Keratinocyte (primary cell): ENCODE measurements around the gene ZNF136. TPM values are rescaled to one million over a fixed set of nuclear protein-coding genes. Genes with fewer than 3 reads are reported as not detected.

Experiments used
- DNase-seq: peaks from one replicate; pipeline ENCODE4 v3.0.0-alpha.2; 2011; ENCODE audit warnings: low read depth, missing footprints, low spot score
- FAIRE-seq: peaks from 2 replicates; lab custom pipeline; 2011; peaks lifted over from hg19 to GRCh38; lab: Jason Lieb, UNC
- H2AFZ ChIP-seq: 2 replicates; pipeline ENCODE4 v1.6.0; 2012; ENCODE audit warnings: low read length, control low read depth, inconsistent platforms; ENCODE audit not compliant: control insufficient read depth
- H3K27ac ChIP-seq: 2 replicates; pipeline ENCODE4 v1.5.1; 2011; ENCODE audit warnings: low read length; ENCODE audit not compliant: control insufficient read depth, insufficient read depth
- H3K27me3 ChIP-seq: 3 replicates; pipeline ENCODE4 v1.6.0; 2011; ENCODE audit warnings: low read length; ENCODE audit not compliant: control insufficient read depth, insufficient read depth; ENCODE audit errors: extremely low read depth
- H3K36me3 ChIP-seq, 2 experiments: 2 replicates in 1 of 2; 3 replicates in 1 of 2; pipeline ENCODE4 v1.5.1; 2011; ENCODE audit warnings: low read length in 2 of 2, mild to moderate bottlenecking in 1 of 2; ENCODE audit not compliant: control insufficient read depth in 2 of 2, insufficient read depth in 2 of 2; ENCODE audit errors: extremely low read depth in 1 of 2
- H3K4me1 ChIP-seq: 3 replicates; pipeline ENCODE4 v1.5.1; 2011; ENCODE audit warnings: low read length; ENCODE audit not compliant: control insufficient read depth, insufficient read depth; ENCODE audit errors: extremely low read depth
- H3K4me2 ChIP-seq: 3 replicates; pipeline ENCODE4 v1.6.0; 2011; ENCODE audit warnings: low read depth, low read length; ENCODE audit not compliant: control insufficient read depth, insufficient read depth; ENCODE audit errors: extremely low read depth
- H3K4me3 ChIP-seq, 3 experiments: fragments of 200-600 bp in 1 of 3; sonication (generic) in 1 of 3; 2 replicates in 2 of 3; 3 replicates in 1 of 3; pipeline ENCODE4 v1.5.1; 2011 to 2016; ENCODE audit warnings: low read length in 3 of 3, mild to moderate bottlenecking in 3 of 3, control low read depth in 2 of 3, inconsistent platforms in 1 of 3, low read depth in 1 of 3, mixed read lengths in 1 of 3, mixed run types in 1 of 3, moderate library complexity in 1 of 3; ENCODE audit not compliant: control insufficient read depth in 2 of 3, insufficient read depth in 2 of 3; ENCODE audit errors: extremely low read depth in 1 of 3
- H3K79me2 ChIP-seq: 2 replicates; pipeline ENCODE4 v1.6.0; 2012; ENCODE audit warnings: low read length; ENCODE audit not compliant: control insufficient read depth, insufficient read depth
- H3K9ac ChIP-seq: 3 replicates; pipeline ENCODE4 v1.6.0; 2011; ENCODE audit warnings: low read length; ENCODE audit not compliant: control insufficient read depth, insufficient read depth; ENCODE audit errors: extremely low read depth
- H3K9me1 ChIP-seq: 3 replicates; pipeline ENCODE4 v1.6.0; 2011; ENCODE audit warnings: low read length; ENCODE audit not compliant: control insufficient read depth, insufficient read depth; ENCODE audit errors: extremely low read depth
- H3K9me3 ChIP-seq: 2 replicates; pipeline ENCODE4 v1.5.1; 2012; ENCODE audit warnings: low read depth, low read length; ENCODE audit not compliant: control insufficient read depth
- H4K20me1 ChIP-seq: 3 replicates; pipeline ENCODE4 v1.6.0; 2011; ENCODE audit warnings: low read length; ENCODE audit not compliant: control insufficient read depth, insufficient read depth; ENCODE audit errors: extremely low read depth
- EZH2 ChIP-seq: IDR thresholded peaks from one replicate; pipeline ENCODE4 v1.6.1; 2012; ENCODE audit warnings: inconsistent platforms, mild to moderate bottlenecking, low read length, moderate library complexity
- dilution Hi-C: fragments of 300-500 bp; cut with MboI; formaldehyde crosslinking; loops from one replicate; pipeline ENCODE4 v1.7.0; 2020; ENCODE audit warnings: low sequenced_read_pairs; ENCODE audit not compliant: extremely low pct_ligation_motif_present
- polyA plus RNA-seq, 5 experiments: library from polyadenylated mRNA; depleted of rRNA in 3 of 5; stranded (reverse) in 3 of 5; stranded (forward) in 1 of 5; unstranded in 1 of 5; fragments of >200 nt; gene quantifications; 1 replicate in 1 of 5; 2 replicates in 3 of 5; 3 replicates in 1 of 5; pipeline versions ENCODE4 v1.2.1 to v1.2.3, GENCODE V29; 2011 to 2012; ENCODE audit warnings: missing spikeins in 2 of 5, low read depth in 1 of 5, low replicate concordance in 1 of 5
- TF ChIP-seq, protein P1 (sequence below), 3 experiments: IDR thresholded peaks in 1 of 3; conservative IDR thresholded peaks in 1 of 3; optimal IDR thresholded peaks in 1 of 3; 2 replicates in 2 of 3; 3 replicates in 1 of 3; pipeline versions ENCODE3 to v1.5.1; 2011; ENCODE audit warnings: low read length in 3 of 3, mild to moderate bottlenecking in 3 of 3, moderate library complexity in 2 of 3, control low read depth in 1 of 3, inconsistent platforms in 1 of 3; ENCODE audit not compliant: insufficient read depth in 2 of 3; ENCODE audit errors: extremely low read depth in 1 of 3

ZNF136 gene
- polyA plus RNA-seq, 1 donor (not counting 4 experiments of a cell fraction or from before 2014, with no cell fraction given), result 2.9 TPM

DNA sequence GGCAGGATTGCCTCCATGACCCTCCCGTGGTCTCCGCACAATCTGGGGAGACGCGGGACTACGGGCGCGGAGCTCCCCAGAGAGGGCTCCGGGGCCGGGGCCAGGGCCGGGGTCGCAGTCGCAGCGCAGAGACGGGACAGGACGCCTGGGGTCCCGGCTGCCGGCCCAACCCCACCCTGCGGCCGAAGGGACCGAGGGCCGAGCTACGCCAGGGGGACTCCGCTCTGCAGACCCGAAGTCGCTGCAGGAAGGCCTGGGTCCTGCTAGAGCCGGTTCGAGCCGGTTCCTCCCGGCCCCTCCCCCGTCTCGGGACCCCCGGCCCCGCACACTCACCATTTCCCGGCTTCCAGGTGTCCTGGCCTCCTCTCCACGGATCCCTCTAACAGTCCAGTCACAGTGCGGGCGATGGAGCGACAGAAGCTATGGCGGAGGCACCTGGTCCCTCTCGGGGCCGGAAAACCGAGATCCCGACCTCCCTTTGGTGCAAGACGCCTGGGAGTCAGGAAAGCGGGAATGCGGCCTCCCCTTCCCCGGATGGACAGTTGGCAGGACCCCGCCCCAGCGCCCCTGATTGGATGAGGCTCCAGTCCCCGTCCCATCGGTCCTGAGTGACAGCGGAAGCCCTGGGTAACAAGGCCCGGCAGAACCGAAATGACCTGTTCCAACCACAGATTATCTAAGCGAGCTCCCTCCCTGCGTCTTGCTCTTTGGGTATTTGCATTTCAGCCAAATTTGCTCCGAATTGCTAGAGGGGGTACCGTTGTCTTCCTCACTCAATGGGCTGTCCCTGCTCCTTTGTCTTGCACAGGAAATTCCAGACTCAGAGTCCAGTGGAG is 6.5 kb upstream of the ZNF136 start, which contains the start of gene ZNF625:
Gene ZNF625 (minus strand): TSS at position 512 of the 836 bp plus-strand sequence. CDS start 176 bp downstream, at position 336.
- peak within 1 kb of the TSS; percentile 75 for H3K9ac ChIP-seq
- peaks cover 0 to 3% of the 10 kb centered on the region in 2 experiments for H3K36me3 ChIP-seq
- H3K79me2 ChIP-seq, result peaks cover 11% of the 10 kb centered on the region
- peak; percentile 44 for DNase-seq
- H3K27ac ChIP-seq, result peak within 1 kb of the TSS; percentile 52
- peak within 1 kb of the TSS; percentile 94 for H2AFZ ChIP-seq
- H3K27me3 ChIP-seq, result no peaks in the 10 kb centered on the region
- dilution Hi-C loops, result no loop called here
- H3K9me3 ChIP-seq, result no peaks in the 10 kb centered on the region
- H3K4me2 ChIP-seq, result peak within 1 kb of the TSS; percentile 80
- no peaks in the 10 kb centered on the region for H3K9me1 ChIP-seq
- no peak for TF ChIP-seq EZH2
- TF ChIP-seq, protein P1, sequence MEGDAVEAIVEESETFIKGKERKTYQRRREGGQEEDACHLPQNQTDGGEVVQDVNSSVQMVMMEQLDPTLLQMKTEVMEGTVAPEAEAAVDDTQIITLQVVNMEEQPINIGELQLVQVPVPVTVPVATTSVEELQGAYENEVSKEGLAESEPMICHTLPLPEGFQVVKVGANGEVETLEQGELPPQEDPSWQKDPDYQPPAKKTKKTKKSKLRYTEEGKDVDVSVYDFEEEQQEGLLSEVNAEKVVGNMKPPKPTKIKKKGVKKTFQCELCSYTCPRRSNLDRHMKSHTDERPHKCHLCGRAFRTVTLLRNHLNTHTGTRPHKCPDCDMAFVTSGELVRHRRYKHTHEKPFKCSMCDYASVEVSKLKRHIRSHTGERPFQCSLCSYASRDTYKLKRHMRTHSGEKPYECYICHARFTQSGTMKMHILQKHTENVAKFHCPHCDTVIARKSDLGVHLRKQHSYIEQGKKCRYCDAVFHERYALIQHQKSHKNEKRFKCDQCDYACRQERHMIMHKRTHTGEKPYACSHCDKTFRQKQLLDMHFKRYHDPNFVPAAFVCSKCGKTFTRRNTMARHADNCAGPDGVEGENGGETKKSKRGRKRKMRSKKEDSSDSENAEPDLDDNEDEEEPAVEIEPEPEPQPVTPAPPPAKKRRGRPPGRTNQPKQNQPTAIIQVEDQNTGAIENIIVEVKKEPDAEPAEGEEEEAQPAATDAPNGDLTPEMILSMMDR (optimal IDR thresholded peaks at IDR 0.05 in 1 of 3, IDR thresholded peaks at IDR 0.05 in 1 of 3, conservative IDR thresholded peaks at IDR 0.05 in 1 of 3; ENCODE audit: extremely low read depth in 1 of 3, insufficient read depth in 2 of 3, low read length in 3 of 3), result no peak
- H3K4me3 ChIP-seq, result peak within 1 kb of the TSS; percentile 63 to 80 (median 78)
- FAIRE-seq, result peak; percentile 86
- no peaks in the 10 kb centered on the region for H4K20me1 ChIP-seq
- no peaks in the 10 kb centered on the region for H3K4me1 ChIP-seq

DNA sequence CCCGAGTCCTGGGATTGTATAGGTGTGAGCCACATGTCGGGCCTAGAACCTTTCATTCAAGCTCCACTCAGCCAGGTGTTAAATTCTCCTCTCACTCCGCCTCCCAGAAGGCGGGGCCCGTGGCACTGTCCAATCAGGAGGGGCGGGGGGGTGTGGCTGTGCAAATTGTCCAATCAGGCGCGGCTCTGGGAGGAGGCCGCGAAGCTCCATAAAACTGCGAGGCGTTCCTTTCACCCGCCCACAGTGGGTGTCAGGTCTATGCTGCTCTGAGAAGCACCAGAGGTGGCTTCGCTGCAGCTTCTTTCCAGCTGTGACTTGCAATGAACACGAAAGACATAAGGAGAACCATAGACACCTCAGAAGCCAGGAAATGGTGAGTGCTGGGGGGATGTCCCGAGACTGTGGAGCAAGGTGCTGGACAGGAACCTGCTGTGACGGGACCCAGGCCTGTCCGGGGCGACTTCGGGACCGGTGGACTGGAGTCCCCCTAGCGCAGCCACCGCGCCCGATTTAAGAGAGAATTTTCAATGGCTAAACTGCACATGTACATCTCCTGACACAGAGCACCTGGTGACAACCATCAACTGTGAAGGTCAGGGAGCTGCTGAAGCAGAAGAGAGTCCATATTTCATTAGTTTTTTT is 3.0 kb upstream of the ZNF136 start:
- Histone ChIP-seq H3K27me3 (no peaks in the 10 kb centered on the region), H3K36me3 (peaks cover under 1 to 3% of the 10 kb centered on the region in 2 experiments), H3K4me1 (peaks cover 6% of the 10 kb centered on the region), H3K9me1 (no peaks in the 10 kb centered on the region), H2AFZ (no peak overlapping the region), H3K27ac (no peak overlapping the region), H3K79me2 (peaks cover 22% of the 10 kb centered on the region), H3K9ac (no peak overlapping the region), H3K4me2 (no peak overlapping the region), H3K4me3 (no peak overlapping the region), H4K20me1 (no peaks in the 10 kb centered on the region), H3K9me3 (no peaks in the 10 kb centered on the region)
- DNase-seq, result no peak
- dilution Hi-C loops, result no loop called here
- FAIRE-seq, result no peak
- TF ChIP-seq EZH2, result no peak
- TF ChIP-seq, protein P1 (optimal IDR thresholded peaks at IDR 0.05 in 1 of 3, IDR thresholded peaks at IDR 0.05 in 1 of 3, conservative IDR thresholded peaks at IDR 0.05 in 1 of 3; ENCODE audit: extremely low read depth in 1 of 3, insufficient read depth in 2 of 3, low read length in 3 of 3), result no peak
